ENCODE results near the gene CDH13.

Gene CDH13

DNA sequence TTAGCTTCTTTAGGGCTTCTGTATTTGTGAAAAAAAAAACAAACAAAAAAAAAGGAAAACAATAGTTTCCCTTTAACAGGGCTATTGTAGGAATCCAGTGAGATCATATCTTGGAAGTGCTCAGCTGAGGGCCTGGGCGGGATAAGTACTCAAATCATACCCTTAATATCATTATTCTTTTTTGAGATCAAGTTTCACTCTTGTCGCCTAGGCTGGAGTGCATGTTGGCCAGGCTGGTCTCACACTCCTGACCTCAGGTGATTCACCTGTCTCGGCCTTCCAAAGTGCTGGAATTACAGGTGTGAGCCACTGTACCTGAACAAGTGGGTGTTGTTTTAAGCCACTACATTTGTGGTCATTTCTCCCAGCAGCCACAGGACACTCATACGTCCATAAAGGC, 87.0 kb downstream of the CDH13 start:
- Histone ChIP-seq H3K4me3 (ENCODE audit: low read depth, low read length) (no peak overlapping the region), H3K36me3 (ENCODE audit: control insufficient read depth in 2 of 2, insufficient read depth in 1 of 2, low read length in 2 of 2) (no peaks in the 10 kb centered on the region), H3K27ac (ENCODE audit: extremely low read depth, low read depth, low read length) (no peak overlapping the region), H3K9me3 (ENCODE audit: control insufficient read depth, insufficient read depth, low read depth, low read length) (no peaks in the 10 kb centered on the region), H3K4me1 (ENCODE audit: control insufficient read depth, insufficient read depth, low read length) (no peaks in the 10 kb centered on the region)
- ChIA-PET POLR2A (no interaction called here), CTCF (interaction anchor here (0.7 to 1.0 kb wide), 2 partner anchors 201 to 450 kb away, joined by 3 to 5 read pairs; no protein-coding TSS in a partner anchor)
- TF ChIP-seq ZNF837 (tag by site-specific recombination; IDR thresholded peaks at IDR 0.05) (no peak), ZNF211 (tag by site-specific recombination; IDR thresholded peaks at IDR 0.05; ENCODE audit: low read depth) (no peak), ZNF112 (tag by site-specific recombination; IDR thresholded peaks at IDR 0.05) (no peak), ZNF350 (tag by site-specific recombination; IDR thresholded peaks at IDR 0.05) (no peak), GLIS1 (tag by site-specific recombination; IDR thresholded peaks at IDR 0.05) (no peak), ZNF473 (tag by site-specific recombination; IDR thresholded peaks at IDR 0.05) (no peak), ZNF366 (tag by site-specific recombination; conservative IDR thresholded peaks at IDR 0.05) (no peak), ZNF791 (tag by site-specific recombination; IDR thresholded peaks at IDR 0.05) (no peak), ZNF274 (IDR thresholded peaks at IDR 0.05; ENCODE audit: low read length) (no peak), ZNF274 (tag by site-specific recombination; IDR thresholded peaks at IDR 0.05; ENCODE audit: borderline replicate concordance) (no peak), ZNF521 (tag by site-specific recombination; IDR thresholded peaks at IDR 0.05) (no peak), ZNF704 (tag by site-specific recombination; IDR thresholded peaks at IDR 0.05) (no peak), ZFHX2 (tag by site-specific recombination; conservative IDR thresholded peaks at IDR 0.05) (no peak), ZNF202 (tag by site-specific recombination; IDR thresholded peaks at IDR 0.05; ENCODE audit: borderline replicate concordance) (no peak), ZBTB17 (tag by site-specific recombination; IDR thresholded peaks at IDR 0.05) (no peak), ZNF335 (tag by site-specific recombination; conservative IDR thresholded peaks at IDR 0.05) (no peak), ZNF777 (tag by site-specific recombination; IDR thresholded peaks at IDR 0.05; ENCODE audit: borderline replicate concordance) (no peak)
- TF ChIP-seq, protein P1, sequence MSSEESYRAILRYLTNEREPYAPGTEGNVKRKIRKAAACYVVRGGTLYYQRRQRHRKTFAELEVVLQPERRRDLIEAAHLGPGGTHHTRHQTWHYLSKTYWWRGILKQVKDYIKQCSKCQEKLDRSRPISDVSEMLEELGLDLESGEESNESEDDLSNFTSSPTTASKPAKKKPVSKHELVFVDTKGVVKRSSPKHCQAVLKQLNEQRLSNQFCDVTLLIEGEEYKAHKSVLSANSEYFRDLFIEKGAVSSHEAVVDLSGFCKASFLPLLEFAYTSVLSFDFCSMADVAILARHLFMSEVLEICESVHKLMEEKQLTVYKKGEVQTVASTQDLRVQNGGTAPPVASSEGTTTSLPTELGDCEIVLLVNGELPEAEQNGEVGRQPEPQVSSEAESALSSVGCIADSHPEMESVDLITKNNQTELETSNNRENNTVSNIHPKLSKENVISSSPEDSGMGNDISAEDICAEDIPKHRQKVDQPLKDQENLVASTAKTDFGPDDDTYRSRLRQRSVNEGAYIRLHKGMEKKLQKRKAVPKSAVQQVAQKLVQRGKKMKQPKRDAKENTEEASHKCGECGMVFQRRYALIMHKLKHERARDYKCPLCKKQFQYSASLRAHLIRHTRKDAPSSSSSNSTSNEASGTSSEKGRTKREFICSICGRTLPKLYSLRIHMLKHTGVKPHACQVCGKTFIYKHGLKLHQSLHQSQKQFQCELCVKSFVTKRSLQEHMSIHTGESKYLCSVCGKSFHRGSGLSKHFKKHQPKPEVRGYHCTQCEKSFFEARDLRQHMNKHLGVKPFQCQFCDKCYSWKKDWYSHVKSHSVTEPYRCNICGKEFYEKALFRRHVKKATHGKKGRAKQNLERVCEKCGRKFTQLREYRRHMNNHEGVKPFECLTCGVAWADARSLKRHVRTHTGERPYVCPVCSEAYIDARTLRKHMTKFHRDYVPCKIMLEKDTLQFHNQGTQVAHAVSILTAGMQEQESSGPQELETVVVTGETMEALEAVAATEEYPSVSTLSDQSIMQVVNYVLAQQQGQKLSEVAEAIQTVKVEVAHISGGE (tag by site-specific recombination; conservative IDR thresholded peaks at IDR 0.05; ENCODE audit: low read depth), result no peak

DNA sequence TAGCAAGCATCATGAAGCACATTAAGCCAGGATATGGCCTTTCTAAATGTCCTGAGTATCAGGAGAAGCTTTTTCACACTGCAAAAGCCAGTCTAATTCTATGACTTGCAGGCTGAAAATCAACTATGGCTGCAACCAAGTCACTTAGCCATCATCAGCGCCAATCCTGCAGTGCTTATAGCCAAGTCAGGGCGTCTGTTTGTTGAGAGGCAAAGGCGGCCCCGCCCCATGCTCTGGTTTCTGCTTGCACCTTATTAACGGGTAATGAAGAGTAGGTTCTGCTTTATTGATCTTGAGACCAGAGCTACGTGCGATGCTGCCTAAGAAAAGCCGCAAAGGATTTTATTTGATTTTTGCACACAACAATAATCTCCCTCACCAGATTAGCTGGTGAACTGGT, 88.4 kb downstream of the CDH13 start:
- ChIA-PET POLR2A (no interaction called here), CTCF (interaction anchor here (0.5 kb wide), 1 partner anchor 61 kb away, joined by 5 read pairs; no protein-coding TSS in a partner anchor)
- Histone ChIP-seq H3K4me3 (ENCODE audit: low read depth, low read length) (no peak overlapping the region), H3K36me3 (ENCODE audit: control insufficient read depth in 2 of 2, insufficient read depth in 1 of 2, low read length in 2 of 2) (no peaks in the 10 kb centered on the region), H3K9me3 (ENCODE audit: control insufficient read depth, insufficient read depth, low read depth, low read length) (no peaks in the 10 kb centered on the region), H3K4me1 (ENCODE audit: control insufficient read depth, insufficient read depth, low read length) (no peaks in the 10 kb centered on the region), H3K27ac (ENCODE audit: extremely low read depth, low read depth, low read length) (no peak overlapping the region)
- TF ChIP-seq ZNF416 (tag by site-specific recombination; IDR thresholded peaks at IDR 0.05), result no peak
- no peak for TF ChIP-seq ZNF157 (tag by site-specific recombination; IDR thresholded peaks at IDR 0.05)
- no peak for TF ChIP-seq ZXDB (tag by site-specific recombination; IDR thresholded peaks at IDR 0.05)
- no peak for TF ChIP-seq KLF10 (tag by site-specific recombination; IDR thresholded peaks at IDR 0.05)
- TF ChIP-seq, protein P2, sequence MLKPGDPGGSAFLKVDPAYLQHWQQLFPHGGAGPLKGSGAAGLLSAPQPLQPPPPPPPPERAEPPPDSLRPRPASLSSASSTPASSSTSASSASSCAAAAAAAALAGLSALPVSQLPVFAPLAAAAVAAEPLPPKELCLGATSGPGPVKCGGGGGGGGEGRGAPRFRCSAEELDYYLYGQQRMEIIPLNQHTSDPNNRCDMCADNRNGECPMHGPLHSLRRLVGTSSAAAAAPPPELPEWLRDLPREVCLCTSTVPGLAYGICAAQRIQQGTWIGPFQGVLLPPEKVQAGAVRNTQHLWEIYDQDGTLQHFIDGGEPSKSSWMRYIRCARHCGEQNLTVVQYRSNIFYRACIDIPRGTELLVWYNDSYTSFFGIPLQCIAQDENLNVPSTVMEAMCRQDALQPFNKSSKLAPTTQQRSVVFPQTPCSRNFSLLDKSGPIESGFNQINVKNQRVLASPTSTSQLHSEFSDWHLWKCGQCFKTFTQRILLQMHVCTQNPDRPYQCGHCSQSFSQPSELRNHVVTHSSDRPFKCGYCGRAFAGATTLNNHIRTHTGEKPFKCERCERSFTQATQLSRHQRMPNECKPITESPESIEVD (tag by site-specific recombination; IDR thresholded peaks at IDR 0.05), result no peak
- TF ChIP-seq, protein P3, sequence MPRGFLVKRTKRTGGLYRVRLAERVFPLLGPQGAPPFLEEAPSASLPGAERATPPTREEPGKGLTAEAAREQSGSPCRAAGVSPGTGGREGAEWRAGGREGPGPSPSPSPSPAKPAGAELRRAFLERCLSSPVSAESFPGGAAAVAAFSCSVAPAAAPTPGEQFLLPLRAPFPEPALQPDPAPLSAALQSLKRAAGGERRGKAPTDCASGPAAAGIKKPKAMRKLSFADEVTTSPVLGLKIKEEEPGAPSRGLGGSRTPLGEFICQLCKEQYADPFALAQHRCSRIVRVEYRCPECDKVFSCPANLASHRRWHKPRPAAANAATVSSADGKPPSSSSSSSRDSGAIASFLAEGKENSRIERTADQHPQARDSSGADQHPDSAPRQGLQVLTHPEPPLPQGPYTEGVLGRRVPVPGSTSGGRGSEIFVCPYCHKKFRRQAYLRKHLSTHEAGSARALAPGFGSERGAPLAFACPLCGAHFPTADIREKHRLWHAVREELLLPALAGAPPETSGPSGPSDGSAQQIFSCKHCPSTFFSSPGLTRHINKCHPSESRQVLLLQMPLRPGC (tag by site-specific recombination; IDR thresholded peaks at IDR 0.05), result no peak
- no peak for TF ChIP-seq ZBTB7A (tag by site-specific recombination; IDR thresholded peaks at IDR 0.05; ENCODE audit: low read depth)
- no peak for TF ChIP-seq ZNF580 (tag by site-specific recombination; IDR thresholded peaks at IDR 0.05)
- no peak for TF ChIP-seq ZSCAN30 (tag by site-specific recombination; IDR thresholded peaks at IDR 0.05)
- TF ChIP-seq ZNF175 (tag by site-specific recombination; IDR thresholded peaks at IDR 0.05), result no peak
- TF ChIP-seq ZNF433 (tag by site-specific recombination; IDR thresholded peaks at IDR 0.05; ENCODE audit: low read depth), result no peak

All from HEK293 (cell line).